Measurements from ENCODE around the gene MRPL50. TPM values are rescaled to one million over a fixed set of nuclear protein-coding genes. Genes with fewer than 3 reads are reported as not detected.

MRPL50 gene
- total RNA-seq, 1 experiment from 2014 or later, result 19.6 TPM

GRCh38 chr9:101398068-101398929, at the start of gene MRPL50, which contains the start of gene ZNF189 (continued):
- TF ChIP-seq ZNF512 (CRISPR knock-in tag; IDR thresholded peaks at IDR 0.05; ENCODE audit: borderline replicate concordance) (no peak), MLX (CRISPR knock-in tag; IDR thresholded peaks at IDR 0.05) (no peak), IRF1 (CRISPR knock-in tag; IDR thresholded peaks at IDR 0.05) (no peak), E2F5 (CRISPR knock-in tag; IDR thresholded peaks at IDR 0.05) (no peak), ZNF263 (CRISPR knock-in tag; IDR thresholded peaks at IDR 0.05; ENCODE audit: low read depth) (no peak), CREB1 (CRISPR knock-in tag; IDR thresholded peaks at IDR 0.05) (no peak), ZNF416 (CRISPR knock-in tag; IDR thresholded peaks at IDR 0.05) (no peak), TEAD1 (CRISPR knock-in tag; IDR thresholded peaks at IDR 0.05) (peak; percentile 63; the same call in 1 of the 2 replicates), ZMAT4 (CRISPR knock-in tag; IDR thresholded peaks at IDR 0.05) (no peak), STAT6 (CRISPR knock-in tag; conservative IDR thresholded peaks at IDR 0.05; ENCODE audit: low read depth) (no peak), ATF3 (CRISPR knock-in tag; conservative IDR thresholded peaks at IDR 0.05) (no peak), MYBL2 (CRISPR knock-in tag; IDR thresholded peaks at IDR 0.05) (no peak), GTF2I (CRISPR knock-in tag; conservative IDR thresholded peaks at IDR 0.05) (no peak), TEAD4 (CRISPR knock-in tag; IDR thresholded peaks at IDR 0.05) (no peak), ZSCAN18 (CRISPR knock-in tag; IDR thresholded peaks at IDR 0.05) (no peak), USF2 (CRISPR knock-in tag; IDR thresholded peaks at IDR 0.05) (no peak), ETV6 (CRISPR knock-in tag; IDR thresholded peaks at IDR 0.05) (no peak), ATF6 (CRISPR knock-in tag; IDR thresholded peaks at IDR 0.05) (no peak), MXD4 (CRISPR knock-in tag; IDR thresholded peaks at IDR 0.05; ENCODE audit: borderline replicate concordance) (no peak), AFF4 (CRISPR knock-in tag; IDR thresholded peaks at IDR 0.05; ENCODE audit: borderline replicate concordance) (no peak)
